Thoracic aorta (tissue), 2 donors: Measurements from ENCODE around the gene MACROH2A2. TPM values are rescaled to one million over a fixed set of nuclear protein-coding genes. Genes with fewer than 3 reads are reported as not detected.

ENCODE experiments used
- ATAC-seq: fragments of 150-250 bp; one replicate; pipeline ENCODE4 v1.8.0; 2017; ENCODE audit warnings: low read depth; ENCODE audit not compliant: insufficient number of reproducible peaks, low FRiP score
- DNase-seq: peaks from one replicate; pipeline ENCODE4 v3.0.0-alpha.2; 2020; ENCODE audit warnings: low spot score
- H3K27ac ChIP-seq, 2 donors: fragments of 200-600 bp; sonication (generic); 1 replicate in 1 of 2; 2 replicates in 1 of 2; pipeline ENCODE4 v1.5.1; 2016; ENCODE audit warnings: mild to moderate bottlenecking in 2 of 2, moderate library complexity in 2 of 2
- H3K27me3 ChIP-seq: fragments of 200-600 bp; sonication (generic); replicated peaks from 2 replicates; pipeline ENCODE4 v1.6.0; 2016; ENCODE audit warnings: mild to moderate bottlenecking; ENCODE audit not compliant: insufficient read depth
- H3K36me3 ChIP-seq: fragments of 200-600 bp; sonication (generic); one replicate; pipeline ENCODE4 v1.5.1; 2016
- H3K4me1 ChIP-seq, 2 donors: fragments of 200-600 bp; sonication (generic); 1 replicate in 1 of 2; 2 replicates in 1 of 2; pipeline versions ENCODE4 v1.5.1 to v1.6.0; 2016; ENCODE audit warnings: low read depth in 2 of 2, mild to moderate bottlenecking in 1 of 2; ENCODE audit not compliant: control insufficient read depth in 1 of 2
- H3K4me3 ChIP-seq: fragments of 200-600 bp; sonication (generic); 2 replicates; pipeline ENCODE4 v1.5.1; 2016; ENCODE audit warnings: mild to moderate bottlenecking
- H3K9me3 ChIP-seq: fragments of 200-600 bp; sonication (generic); 2 replicates; pipeline ENCODE4 v1.5.1; 2016
- total RNA-seq, 2 donors: library from RNA; depleted of rRNA; stranded (reverse); fragments of >200 nt; gene quantifications; one replicate each; pipeline versions ENCODE4 v1.1.0 to v1.2.3, GENCODE V29; 2016
- TF ChIP-seq, protein P1 (sequence below): fragments of 200-600 bp; sonication (generic); IDR thresholded peaks from one replicate; pipeline ENCODE4 v1.5.1; 2019; ENCODE audit warnings: antibody characterized with exemption

Gene MACROH2A2
- 1 to 10 TPM in 1 of 2 donors, under 1 TPM in 1; 0.68 to 8.5 TPM for total RNA-seq

GRCh38 chr10:70052462-70053217, at the start of gene MACROH2A2:
TSS of gene MACROH2A2 (plus strand) at chr10:70052846. CDS start at chr10:70075659, 22,813 bp downstream.
- ATAC-seq: no peak

GRCh38 chr10:70007116-70007820, 45.4 kb upstream of the MACROH2A2 start:
- Histone ChIP-seq H3K27ac (no peak overlapping the region), H3K36me3 (no peaks in the 10 kb centered on the region), H3K9me3 (no peaks in the 10 kb centered on the region), H3K4me1 (no peaks in the 10 kb centered on the region), H3K4me3 (no peak overlapping the region), H3K27me3 (no peaks in the 10 kb centered on the region)
- TF ChIP-seq, protein P1, sequence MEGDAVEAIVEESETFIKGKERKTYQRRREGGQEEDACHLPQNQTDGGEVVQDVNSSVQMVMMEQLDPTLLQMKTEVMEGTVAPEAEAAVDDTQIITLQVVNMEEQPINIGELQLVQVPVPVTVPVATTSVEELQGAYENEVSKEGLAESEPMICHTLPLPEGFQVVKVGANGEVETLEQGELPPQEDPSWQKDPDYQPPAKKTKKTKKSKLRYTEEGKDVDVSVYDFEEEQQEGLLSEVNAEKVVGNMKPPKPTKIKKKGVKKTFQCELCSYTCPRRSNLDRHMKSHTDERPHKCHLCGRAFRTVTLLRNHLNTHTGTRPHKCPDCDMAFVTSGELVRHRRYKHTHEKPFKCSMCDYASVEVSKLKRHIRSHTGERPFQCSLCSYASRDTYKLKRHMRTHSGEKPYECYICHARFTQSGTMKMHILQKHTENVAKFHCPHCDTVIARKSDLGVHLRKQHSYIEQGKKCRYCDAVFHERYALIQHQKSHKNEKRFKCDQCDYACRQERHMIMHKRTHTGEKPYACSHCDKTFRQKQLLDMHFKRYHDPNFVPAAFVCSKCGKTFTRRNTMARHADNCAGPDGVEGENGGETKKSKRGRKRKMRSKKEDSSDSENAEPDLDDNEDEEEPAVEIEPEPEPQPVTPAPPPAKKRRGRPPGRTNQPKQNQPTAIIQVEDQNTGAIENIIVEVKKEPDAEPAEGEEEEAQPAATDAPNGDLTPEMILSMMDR: no peak
- DNase-seq: no peak
- ATAC-seq: no peak

More at GRCh38 chr10:70052462-70053217, at the start of gene MACROH2A2:
- Histone ChIP-seq H3K36me3 (no peaks in the 10 kb centered on the region), H3K27ac (no peak within 1 kb of the TSS), H3K4me3 (peak within 1 kb of the TSS; percentile 84), H3K9me3 (no peaks in the 10 kb centered on the region), H3K27me3 (no peaks in the 10 kb centered on the region), H3K4me1 (peaks cover 8 to 14% of the 10 kb centered on the region in 2 donors)
- DNase-seq: no peak
- TF ChIP-seq, protein P1: peak; percentile 22

DNA sequence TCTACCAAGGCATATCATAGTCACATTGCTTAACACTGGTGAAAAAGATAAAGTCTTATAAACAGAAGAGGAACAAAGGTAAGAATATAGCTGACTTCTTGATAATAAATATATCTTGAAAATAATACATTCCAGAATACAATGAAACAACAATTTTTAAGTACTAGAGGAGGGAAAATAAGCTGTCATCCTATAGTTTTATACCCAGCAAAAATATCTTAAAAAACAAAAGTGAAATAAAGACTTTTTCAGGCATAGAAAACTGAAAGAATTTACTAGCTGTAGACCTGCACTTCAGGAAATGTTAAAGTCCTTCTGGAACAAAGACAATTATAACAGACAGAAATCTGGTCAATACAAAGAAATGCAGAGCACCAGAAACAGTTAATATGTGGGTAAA, 21.4 kb upstream of the MACROH2A2 start:
- TF ChIP-seq, protein P1: no peak
- DNase-seq (no peak), ATAC-seq (no peak)

DNA sequence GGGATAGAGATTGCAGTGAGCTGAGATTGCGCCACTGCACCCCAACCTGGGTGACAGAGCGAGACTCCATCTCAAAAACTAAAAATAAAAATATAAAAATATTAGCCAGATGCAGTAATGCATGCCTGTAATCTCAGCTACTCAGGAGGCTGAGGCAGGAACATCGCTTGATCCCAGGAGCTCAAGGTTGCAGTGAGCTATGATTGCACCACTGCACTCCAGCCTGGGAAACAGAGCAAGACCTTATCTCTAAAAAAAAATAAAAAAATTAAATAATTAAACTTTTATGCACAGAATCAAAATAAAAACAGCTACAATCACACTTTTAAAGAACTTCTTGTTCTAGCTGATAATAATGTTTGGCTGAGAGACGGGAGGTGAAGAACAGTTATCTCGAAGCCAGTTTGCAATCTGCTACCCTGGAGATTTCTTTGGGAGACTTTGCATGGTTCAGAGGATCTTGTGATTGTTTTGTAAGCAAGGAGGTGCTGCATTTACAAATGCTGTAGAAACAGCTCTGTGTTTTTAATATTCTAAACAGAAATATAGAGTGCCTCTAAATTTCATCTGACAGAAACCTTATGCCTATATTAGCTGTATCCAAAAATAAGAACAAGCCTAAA, 19.9 kb upstream of the MACROH2A2 start:
- no peak for DNase-seq
- no peak for ATAC-seq
- TF ChIP-seq, protein P1: no peak
- Histone ChIP-seq H3K4me3 (no peak overlapping the region), H3K27me3 (no peaks in the 10 kb centered on the region), H3K36me3 (no peaks in the 10 kb centered on the region), H3K27ac (no peak overlapping the region), H3K9me3 (peaks cover 10% of the 10 kb centered on the region), H3K4me1 (no peaks in the 10 kb centered on the region)

More for the DNA sequence above, 21.4 kb upstream of the MACROH2A2 start:
- Histone ChIP-seq H3K27ac (no peak overlapping the region), H3K27me3 (no peaks in the 10 kb centered on the region), H3K36me3 (no peaks in the 10 kb centered on the region), H3K9me3 (peaks cover 10% of the 10 kb centered on the region), H3K4me1 (no peaks in the 10 kb centered on the region), H3K4me3 (no peak overlapping the region)

DNA sequence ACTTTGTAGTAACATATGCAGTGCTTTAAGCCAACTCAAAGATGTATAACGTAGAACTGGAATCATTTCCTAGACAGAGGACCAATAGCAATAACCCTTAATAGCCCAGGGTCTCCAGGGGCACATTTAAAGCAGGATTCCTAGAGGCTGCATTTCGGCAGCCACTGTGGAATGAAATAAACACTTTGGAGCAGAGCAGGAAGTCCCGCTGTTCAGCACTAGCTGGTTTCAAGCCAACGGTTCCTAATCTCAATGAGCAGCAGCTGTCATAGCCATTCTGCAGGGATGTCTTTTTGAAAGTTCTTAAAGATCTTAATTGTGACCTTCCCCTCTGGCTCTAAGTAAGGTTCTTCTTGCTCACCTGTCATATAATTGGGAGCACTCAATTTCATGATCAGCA, 18.4 kb upstream of the MACROH2A2 start:
- no peak overlapping the region for H3K27ac ChIP-seq
- DNase-seq: no peak
- no peaks in the 10 kb centered on the region for H3K36me3 ChIP-seq
- TF ChIP-seq, protein P1: no peak
- H3K9me3 ChIP-seq: peaks cover 10% of the 10 kb centered on the region
- ATAC-seq: no peak
- H3K4me3 ChIP-seq: no peak overlapping the region
- H3K27me3 ChIP-seq: no peaks in the 10 kb centered on the region
- no peaks in the 10 kb centered on the region for H3K4me1 ChIP-seq
